ENCODE measurements around the gene PCDHA2. TPM values are rescaled to one million over a fixed set of nuclear protein-coding genes. Genes with fewer than 3 reads are reported as not detected.
"Not testable (repeated sequence)": the region's sequence is repeated elsewhere in the genome, so short reads cannot be mapped to it uniquely, and the experiment has no call there.

Gene PCDHA2
- total RNA-seq (2014; rRNA removed; shearing (Covaris generic); ENCODE audit: low replicate concordance) = 0.44 TPM in 1 of 2 replicates, not detected in the other

DNA sequence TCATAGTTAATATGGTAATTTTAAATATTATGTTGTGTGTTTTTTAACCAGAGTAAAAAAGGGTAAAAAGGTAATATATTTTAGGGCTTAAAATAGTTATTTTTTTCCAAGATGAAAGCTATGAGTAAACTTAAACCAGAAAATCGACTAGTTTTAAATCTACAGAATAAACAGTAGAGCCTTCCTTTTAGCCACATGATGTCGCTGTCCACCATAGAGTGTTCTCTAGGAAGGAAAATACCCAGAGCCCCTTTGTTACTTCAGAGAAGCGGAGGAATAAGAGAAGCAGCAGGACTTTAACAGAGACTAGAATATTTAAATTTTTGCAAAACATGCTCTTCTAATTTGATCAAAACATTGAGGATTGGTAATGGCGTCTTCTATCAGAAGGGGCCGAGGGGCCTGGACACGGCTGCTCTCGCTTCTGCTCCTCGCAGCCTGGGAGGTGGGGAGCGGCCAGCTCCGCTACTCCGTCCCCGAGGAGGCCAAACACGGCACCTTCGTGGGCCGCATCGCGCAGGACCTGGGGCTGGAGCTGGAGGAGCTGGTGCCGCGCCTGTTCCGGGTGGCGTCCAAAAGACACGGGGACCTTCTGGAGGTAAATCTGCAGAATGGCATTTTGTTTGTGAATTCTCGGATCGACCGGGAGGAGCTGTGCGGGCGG is at the start of gene PCDHA2:
TSS of gene PCDHA2 (plus strand) at position 258 of the 664 bp plus-strand sequence.
- no peaks in the 10 kb centered on the region for H3K36me3 ChIP-seq
- H3K4me3 ChIP-seq = peak within 1 kb of the TSS; percentile 35
- DNase-seq = no peak
- peaks cover 9% of the 10 kb centered on the region for H3K9me3 ChIP-seq
- H3K27me3 ChIP-seq = no peaks in the 10 kb centered on the region

DNA sequence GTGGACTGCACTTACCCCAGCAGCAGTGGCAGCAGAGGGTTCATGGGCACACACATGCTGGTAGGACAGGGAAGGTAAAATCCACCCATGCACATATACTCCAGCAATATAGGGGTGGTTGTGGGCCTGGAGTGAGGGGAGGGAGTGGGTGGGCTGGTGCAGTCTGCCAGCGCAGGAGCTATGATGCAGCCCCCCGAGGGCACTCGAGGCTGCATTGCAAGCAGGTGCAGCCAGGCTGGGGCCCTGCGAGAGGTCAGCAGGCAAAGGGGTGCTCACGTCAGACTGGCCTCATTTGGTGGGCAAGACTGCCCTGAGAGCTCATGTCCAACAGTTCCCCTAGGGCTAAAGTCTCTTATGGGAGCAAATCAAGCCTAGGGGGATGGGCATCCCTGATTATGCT is 41.1 kb upstream of the PCDHA2 start:
- peaks cover 18% of the 10 kb centered on the region for H3K9me3 ChIP-seq
- H3K27me3 ChIP-seq = no peaks in the 10 kb centered on the region
- DNase-seq = no peak
- H3K4me3 ChIP-seq = no peak overlapping the region
- no peaks in the 10 kb centered on the region for H3K36me3 ChIP-seq

DNA sequence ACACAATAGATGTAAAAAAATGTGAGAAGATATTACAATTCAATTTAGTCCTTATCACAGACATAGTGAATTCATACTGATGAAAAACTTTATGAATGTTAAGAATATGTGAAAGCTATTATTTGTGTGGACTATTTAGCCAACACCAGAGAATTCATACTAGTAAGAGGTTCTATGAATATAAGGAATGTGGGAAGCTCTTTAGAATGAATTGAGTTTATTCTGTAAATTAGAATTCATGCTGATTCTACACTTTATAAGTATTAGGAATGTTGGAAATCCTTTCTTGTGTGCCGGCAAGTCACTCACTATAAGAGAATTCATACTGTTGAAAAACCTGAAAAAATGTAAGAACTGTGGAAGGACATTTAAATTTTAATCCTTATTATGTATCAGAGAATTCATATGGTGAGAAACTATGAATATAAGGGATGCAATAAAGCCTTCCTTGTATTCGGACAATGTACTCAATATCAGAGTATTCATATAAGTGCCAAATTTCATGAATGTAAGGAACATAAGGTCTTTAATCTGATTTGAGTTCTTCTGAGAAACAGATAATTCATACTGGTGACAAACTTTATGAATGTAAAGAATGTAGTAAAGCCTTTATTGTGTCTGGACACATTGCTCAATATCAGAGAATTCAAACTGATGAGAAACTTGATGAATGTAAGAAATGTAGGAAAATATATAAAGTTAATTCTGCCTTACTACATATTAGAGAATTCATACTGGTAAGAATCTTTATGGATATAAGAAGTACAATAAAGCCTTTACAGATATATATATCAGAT is 30.3 kb upstream of the PCDHA2 start:
- Histone ChIP-seq H3K27me3 (no peaks in the 10 kb centered on the region), H3K9me3 (peaks cover 58% of the 10 kb centered on the region), H3K4me3 (no peak overlapping the region), H3K36me3 (no peaks in the 10 kb centered on the region)
- no peak for DNase-seq

DNA sequence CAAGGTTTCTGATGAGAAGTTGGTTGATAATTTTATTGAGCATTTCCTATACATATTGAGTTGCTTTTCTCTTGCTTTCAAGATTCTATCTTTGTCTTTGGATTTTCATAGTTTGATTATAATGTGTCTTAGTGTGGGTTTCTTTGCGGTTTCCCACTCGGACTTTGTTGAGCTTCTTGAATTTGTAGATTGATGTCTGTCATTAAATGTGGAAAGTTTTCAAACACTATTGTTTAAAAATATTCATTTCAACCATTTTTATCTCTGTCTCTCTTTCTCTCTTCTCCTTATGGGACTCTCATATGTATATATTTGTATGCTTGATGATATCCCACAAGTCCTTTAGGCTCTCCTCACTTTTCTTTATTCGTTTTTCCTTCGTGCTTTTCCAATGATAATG is 27.2 kb upstream of the PCDHA2 start:
- Histone ChIP-seq H3K4me3 (no peak overlapping the region), H3K36me3 (no peaks in the 10 kb centered on the region), H3K9me3 (peaks cover 65% of the 10 kb centered on the region), H3K27me3 (no peaks in the 10 kb centered on the region)
- DNase-seq = no peak

DNA sequence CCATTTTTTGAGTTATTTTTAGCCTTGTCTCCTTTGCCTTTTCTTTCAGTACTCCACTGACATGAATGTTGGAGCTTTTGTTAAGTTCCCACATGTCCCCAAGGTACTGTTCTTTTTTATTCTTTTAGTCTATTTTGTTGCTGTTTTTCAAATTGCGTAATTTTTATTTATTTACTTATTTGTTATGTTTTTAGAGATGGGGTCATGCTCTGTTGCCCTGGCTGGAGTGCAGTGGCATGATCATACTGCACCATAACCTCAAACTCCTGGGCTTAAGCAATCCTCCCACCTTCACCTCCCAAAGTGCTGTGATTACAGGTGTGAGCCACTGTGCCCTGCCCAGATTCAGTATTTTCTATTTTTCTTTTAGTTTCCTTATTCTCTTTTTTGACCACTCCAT is 14.1 kb upstream of the PCDHA2 start:
- no peak for DNase-seq
- Histone ChIP-seq H3K9me3 (peaks cover 12% of the 10 kb centered on the region), H3K4me3 (no peak overlapping the region), H3K36me3 (no peaks in the 10 kb centered on the region), H3K27me3 (no peaks in the 10 kb centered on the region)

DNA sequence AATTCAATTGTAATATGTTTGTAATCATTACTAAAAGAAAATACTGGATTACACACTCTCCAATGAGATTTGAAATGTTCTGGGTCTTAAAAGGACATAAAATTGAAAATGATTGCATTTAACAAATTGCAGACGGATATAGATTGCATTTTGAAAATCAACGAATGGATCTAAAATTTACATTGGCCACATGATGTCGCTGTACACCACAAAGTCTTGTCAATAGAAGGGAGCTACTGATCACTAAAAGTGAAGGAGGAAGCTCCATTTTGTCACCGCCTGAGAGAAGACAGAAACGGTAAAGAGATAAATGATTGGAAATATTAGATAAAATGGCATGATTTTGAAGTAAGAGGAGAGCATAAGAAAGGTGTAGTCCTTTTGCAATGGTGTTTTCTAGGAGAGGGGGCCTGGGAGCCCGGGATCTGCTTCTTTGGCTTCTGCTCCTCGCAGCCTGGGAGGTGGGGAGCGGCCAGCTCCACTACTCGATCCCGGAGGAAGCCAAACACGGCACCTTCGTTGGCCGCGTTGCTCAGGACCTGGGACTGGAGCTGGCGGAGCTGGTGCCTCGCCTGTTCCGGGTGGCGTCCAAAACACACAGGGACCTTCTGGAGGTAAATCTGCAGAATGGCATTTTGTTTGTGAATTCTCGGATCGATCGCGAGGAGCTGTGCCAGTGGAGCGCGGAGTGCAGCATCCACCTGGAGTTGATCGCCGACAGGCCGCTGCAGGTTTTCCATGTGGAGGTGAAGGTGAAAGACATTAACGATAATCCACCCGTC is 8.6 kb upstream of the PCDHA2 start, which contains the start of gene PCDHA1:
TSS of gene PCDHA1 (plus strand) at position 236 of the 782 bp plus-strand sequence.
- no peaks in the 10 kb centered on the region for H3K36me3 ChIP-seq
- DNase-seq = no peak
- H3K27me3 ChIP-seq = peaks cover 4% of the 10 kb centered on the region; the same call in 1 of the 2 replicates
- H3K4me3 ChIP-seq = no peak within 1 kb of the TSS
- peaks cover 11% of the 10 kb centered on the region for H3K9me3 ChIP-seq

DNA sequence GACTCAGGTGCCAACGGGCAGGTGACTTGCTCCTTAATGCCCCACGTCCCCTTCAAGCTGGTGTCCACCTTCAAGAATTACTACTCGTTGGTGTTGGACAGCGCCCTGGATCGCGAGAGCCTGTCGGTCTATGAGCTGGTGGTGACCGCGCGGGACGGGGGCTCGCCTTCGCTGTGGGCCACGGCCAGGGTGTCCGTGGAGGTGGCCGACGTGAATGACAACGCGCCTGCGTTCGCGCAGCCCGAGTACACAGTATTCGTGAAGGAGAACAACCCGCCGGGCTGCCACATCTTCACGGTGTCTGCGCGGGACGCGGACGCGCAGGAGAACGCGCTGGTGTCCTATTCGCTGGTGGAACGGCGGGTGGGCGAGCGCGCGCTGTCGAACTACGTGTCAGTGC is 7.2 kb upstream of the PCDHA2 start:
- H3K27me3 ChIP-seq, H3K36me3 ChIP-seq, DNase-seq, H3K4me3 ChIP-seq: not testable (repeated sequence)
- H3K9me3 ChIP-seq = peaks cover 11% of the 10 kb centered on the region

DNA sequence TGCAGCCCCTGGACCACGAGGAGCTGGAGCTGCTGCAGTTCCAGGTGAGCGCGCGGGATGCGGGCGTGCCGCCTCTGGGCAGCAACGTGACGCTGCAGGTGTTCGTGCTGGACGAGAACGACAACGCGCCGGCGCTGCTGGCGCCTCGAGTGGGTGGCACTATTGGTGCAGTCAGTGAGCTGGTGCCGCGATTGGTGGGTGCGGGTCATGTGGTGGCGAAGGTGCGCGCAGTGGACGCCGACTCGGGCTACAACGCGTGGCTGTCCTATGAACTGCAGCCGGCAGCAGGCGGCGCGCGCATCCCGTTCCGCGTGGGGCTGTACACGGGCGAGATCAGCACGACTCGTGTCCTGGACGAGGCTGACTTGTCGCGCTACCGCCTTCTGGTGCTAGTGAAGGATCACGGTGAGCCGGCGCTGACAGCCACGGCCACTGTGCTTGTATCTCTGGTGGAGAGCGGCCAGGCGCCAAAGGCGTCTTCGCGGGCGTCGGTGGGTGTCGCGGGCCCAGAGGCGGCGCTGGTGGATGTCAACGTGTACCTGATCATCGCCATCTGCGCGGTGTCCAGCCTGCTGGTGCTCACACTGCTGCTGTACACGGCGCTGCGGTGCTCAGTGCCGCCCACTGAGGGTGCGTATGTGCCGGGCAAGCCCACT is 6.7 kb upstream of the PCDHA2 start:
- H3K36me3 ChIP-seq, H3K27me3 ChIP-seq, DNase-seq, H3K4me3 ChIP-seq: not testable (repeated sequence)
- peaks cover 11% of the 10 kb centered on the region for H3K9me3 ChIP-seq

DNA sequence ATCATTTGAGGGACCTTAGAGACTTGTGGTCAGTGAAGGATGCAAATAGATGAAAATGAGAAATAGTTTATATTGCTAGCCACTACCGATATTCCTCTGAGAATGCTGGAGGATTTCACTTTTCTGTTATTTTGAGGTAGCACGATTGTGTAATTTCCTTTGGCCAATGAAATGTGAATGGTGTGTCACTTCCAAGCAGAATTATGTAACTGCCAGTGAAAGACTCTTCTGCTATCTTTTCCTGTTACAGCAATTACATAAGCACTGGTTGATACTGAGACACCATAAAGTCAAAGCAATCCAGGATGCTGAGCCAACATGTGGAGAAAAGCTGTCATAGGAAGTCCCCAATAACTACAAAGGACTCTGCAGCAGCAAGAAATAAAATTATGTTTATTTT is 3.6 kb upstream of the PCDHA2 start:
- Histone ChIP-seq H3K9me3 (peaks cover 14% of the 10 kb centered on the region), H3K36me3 (no peaks in the 10 kb centered on the region), H3K4me3 (no peak overlapping the region), H3K27me3 (peaks cover 4% of the 10 kb centered on the region; the same call in 1 of the 2 replicates)
- no peak for DNase-seq

DNA sequence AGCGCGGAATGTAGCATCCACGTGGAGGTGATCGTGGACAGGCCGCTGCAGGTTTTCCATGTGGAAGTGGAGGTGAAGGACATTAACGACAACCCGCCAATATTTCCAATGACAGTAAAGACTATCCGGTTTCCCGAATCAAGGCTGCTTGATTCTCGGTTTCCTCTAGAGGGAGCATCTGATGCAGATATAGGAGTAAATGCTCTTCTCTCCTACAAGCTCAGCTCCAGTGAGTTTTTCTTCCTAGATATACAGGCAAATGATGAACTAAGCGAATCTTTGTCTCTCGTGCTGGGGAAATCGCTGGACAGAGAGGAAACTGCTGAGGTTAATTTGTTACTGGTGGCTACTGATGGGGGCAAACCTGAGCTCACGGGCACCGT is 598 bp downstream of the PCDHA2 start:
- H3K4me3 ChIP-seq = peak overlapping the region; percentile 35
- H3K27me3 ChIP-seq = no peaks in the 10 kb centered on the region
- no peaks in the 10 kb centered on the region for H3K36me3 ChIP-seq
- H3K9me3 ChIP-seq = peaks cover 9% of the 10 kb centered on the region
- no peak for DNase-seq

DNA sequence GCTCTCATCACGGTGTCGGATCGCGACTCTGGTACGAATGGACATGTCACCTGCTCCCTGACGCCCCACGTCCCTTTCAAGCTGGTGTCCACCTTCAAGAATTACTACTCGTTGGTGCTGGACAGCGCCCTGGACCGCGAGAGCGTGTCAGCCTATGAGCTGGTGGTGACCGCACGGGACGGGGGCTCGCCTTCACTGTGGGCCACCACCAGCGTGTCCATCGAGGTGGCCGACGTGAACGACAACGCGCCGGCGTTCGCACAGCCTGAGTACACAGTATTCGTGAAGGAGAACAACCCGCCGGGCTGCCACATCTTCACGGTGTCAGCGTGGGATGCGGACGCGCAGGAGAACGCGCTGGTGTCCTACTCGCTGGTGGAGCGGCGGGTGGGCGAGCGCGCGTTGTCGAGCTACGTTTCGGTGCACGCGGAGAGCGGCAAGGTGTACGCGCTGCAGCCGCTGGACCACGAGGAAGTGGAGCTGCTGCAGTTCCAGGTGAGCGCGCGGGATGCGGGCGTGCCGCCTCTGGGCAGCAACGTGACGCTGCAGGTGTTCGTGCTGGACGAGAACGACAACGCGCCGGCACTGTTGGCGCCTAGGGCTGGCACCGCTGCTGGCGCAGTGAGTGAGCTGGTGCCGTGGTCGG is 1.5 kb downstream of the PCDHA2 start:
- H3K4me3 ChIP-seq, DNase-seq, H3K36me3 ChIP-seq, H3K27me3 ChIP-seq: not testable (repeated sequence)
- peaks cover 13% of the 10 kb centered on the region for H3K9me3 ChIP-seq

DNA sequence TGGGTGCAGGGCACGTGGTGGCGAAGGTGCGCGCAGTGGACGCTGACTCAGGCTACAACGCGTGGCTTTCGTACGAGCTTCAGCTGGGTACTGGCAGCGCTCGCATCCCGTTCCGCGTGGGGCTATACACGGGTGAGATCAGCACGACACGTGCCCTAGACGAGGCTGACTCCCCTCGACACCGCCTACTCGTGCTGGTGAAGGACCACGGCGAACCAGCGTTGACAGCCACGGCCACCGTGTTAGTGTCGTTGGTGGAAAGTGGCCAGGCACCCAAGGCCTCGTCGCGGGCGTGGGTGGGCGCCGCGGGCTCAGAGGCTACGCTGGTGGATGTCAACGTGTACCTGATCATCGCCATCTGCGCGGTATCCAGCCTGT is 2.1 kb downstream of the PCDHA2 start:
- DNase-seq = no peak
- no peak overlapping the region for H3K4me3 ChIP-seq
- no peaks in the 10 kb centered on the region for H3K27me3 ChIP-seq
- H3K9me3 ChIP-seq = peaks cover 17% of the 10 kb centered on the region
- H3K36me3 ChIP-seq = no peaks in the 10 kb centered on the region

DNA sequence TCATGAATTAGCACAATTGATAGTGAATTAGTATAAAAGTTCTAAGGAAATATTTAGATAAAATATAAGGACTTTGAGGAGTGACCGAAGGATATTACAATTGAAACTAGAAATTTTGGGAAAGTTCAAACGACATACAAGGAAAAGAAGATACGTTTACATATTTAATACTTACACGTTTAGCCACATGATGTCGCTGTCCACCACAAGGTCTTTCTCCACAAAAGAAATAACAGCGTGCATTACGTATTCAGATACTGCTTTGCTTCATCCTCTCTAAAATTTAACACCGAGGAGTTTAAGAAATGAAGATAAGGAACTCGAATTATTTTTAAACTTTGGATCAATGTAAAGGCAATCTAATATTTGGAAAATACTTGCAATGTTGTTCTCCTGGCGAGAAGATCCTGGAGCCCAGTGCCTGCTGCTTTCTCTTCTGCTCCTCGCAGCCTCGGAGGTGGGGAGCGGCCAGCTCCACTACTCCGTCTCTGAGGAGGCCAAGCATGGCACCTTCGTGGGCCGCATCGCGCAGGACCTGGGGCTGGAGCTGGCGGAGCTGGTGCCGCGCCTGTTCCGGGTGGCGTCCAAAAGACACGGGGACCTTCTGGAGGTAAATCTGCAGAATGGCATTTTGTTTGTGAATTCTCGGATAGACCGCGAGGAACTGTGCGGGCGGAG is 6.3 kb downstream of the PCDHA2 start, which contains the start of gene PCDHA3:
TSS of gene PCDHA3 (plus strand) at position 242 of the 678 bp plus-strand sequence.
- H3K4me3 ChIP-seq = peak within 1 kb of the TSS; percentile 16; the same call in 1 of the 2 replicates
- no peaks in the 10 kb centered on the region for H3K36me3 ChIP-seq
- no peak for DNase-seq

DNA sequence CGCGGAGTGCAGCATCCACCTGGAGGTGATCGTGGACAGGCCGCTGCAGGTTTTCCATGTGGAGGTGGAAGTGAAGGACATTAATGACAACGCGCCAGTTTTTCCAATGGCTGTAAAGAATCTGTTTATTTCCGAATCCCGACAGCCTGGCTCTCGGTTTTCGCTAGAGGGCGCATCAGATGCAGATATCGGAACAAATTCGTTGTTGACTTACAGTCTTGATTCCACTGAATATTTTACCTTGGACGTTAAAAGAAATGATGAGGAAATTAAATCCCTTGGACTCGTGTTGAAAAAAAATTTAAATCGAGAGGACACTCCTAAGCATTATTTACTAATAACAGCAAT is 6.8 kb downstream of the PCDHA2 start:
- Histone ChIP-seq H3K36me3 (no peaks in the 10 kb centered on the region), H3K9me3 (peaks cover 8% of the 10 kb centered on the region), H3K27me3 (no peaks in the 10 kb centered on the region), H3K4me3 (peak overlapping the region; percentile 16; the same call in 1 of the 2 replicates)
- DNase-seq = no peak

More for the DNA sequence above, 6.3 kb downstream of the PCDHA2 start, which contains the start of gene PCDHA3:
- H3K9me3 ChIP-seq = peaks cover 8% of the 10 kb centered on the region
- no peaks in the 10 kb centered on the region for H3K27me3 ChIP-seq

DNA sequence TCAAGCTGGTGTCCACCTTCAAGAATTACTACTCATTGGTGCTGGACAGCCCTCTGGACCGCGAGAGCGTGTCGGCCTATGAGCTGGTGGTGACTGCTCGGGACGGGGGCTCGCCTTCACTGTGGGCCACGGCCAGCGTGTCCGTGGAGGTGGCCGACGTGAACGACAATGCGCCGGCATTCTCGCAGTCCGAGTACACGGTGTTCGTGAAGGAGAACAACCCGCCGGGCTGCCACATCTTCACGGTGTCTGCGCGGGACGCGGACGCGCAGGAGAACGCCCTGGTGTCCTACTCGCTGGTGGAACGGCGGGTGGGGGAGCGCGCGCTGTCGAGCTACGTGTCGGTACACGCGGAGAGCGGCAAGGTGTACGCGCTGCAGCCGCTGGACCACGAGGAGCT is 7.7 kb downstream of the PCDHA2 start:
- H3K9me3 ChIP-seq, H3K27me3 ChIP-seq, DNase-seq, H3K36me3 ChIP-seq, H3K4me3 ChIP-seq: not testable (repeated sequence)

All from MG63 (cell line).